Neuron (in vitro differentiated cells): Measurements from ENCODE around the gene RAB3A.
A peak's percentile ranks its signal among the peaks of the same experiment; 100 is the strongest.

Experiments used
- H2AFZ ChIP-seq: one replicate; pipeline ENCODE4 v1.6.1; 2013; ENCODE audit warnings: low read depth, mild to moderate bottlenecking, inconsistent platforms, low read length, moderate library complexity
- H3K27me3 ChIP-seq: one replicate; pipeline ENCODE4 v1.6.1; 2013; ENCODE audit warnings: low read length; ENCODE audit not compliant: insufficient read depth
- H3K36me3 ChIP-seq: one replicate; pipeline ENCODE4 v1.6.1; 2013; ENCODE audit warnings: low read length; ENCODE audit not compliant: insufficient read depth
- H3K4me1 ChIP-seq: one replicate; pipeline ENCODE4 v1.6.1; 2013; ENCODE audit warnings: low read length; ENCODE audit not compliant: insufficient read depth
- H3K4me3 ChIP-seq: 2 replicates; pipeline ENCODE4 v1.5.1; 2013; ENCODE audit warnings: mild to moderate bottlenecking, low read length, moderate library complexity
- H3K9me3 ChIP-seq: one replicate; pipeline ENCODE4 v1.6.1; 2013; ENCODE audit warnings: low read length

RAB3A gene

GRCh38 chr19:18202397-18202777 is 1.5 kb downstream of the RAB3A start:
- no peaks in the 10 kb centered on the region for H3K27me3 ChIP-seq
- no peaks in the 10 kb centered on the region for H3K9me3 ChIP-seq
- peaks cover 13% of the 10 kb centered on the region for H3K4me1 ChIP-seq
- no peak overlapping the region for H2AFZ ChIP-seq
- no peak overlapping the region for H3K4me3 ChIP-seq
- peaks cover 17% of the 10 kb centered on the region for H3K36me3 ChIP-seq

GRCh38 chr19:18198374-18198773 is 5.5 kb downstream of the RAB3A start:
- Histone ChIP-seq H3K9me3 (no peaks in the 10 kb centered on the region), H3K4me3 (no peak overlapping the region), H3K27me3 (no peaks in the 10 kb centered on the region), H3K36me3 (peaks cover 25% of the 10 kb centered on the region), H2AFZ (no peak overlapping the region), H3K4me1 (peaks cover 14% of the 10 kb centered on the region)

- no peak overlapping the region for H2AFZ ChIP-seq
- no peaks in the 10 kb centered on the region for H3K27me3 ChIP-seq
- no peaks in the 10 kb centered on the region for H3K9me3 ChIP-seq
Measured at GRCh38 chr19:18197941-18198340, 5.9 kb downstream of the RAB3A start.

GRCh38 chr19:18197306-18197705 is 6.5 kb downstream of the RAB3A start:
- H3K4me1 ChIP-seq: peaks cover 11% of the 10 kb centered on the region
- no peaks in the 10 kb centered on the region for H3K27me3 ChIP-seq
- H3K9me3 ChIP-seq: no peaks in the 10 kb centered on the region
- no peak overlapping the region for H2AFZ ChIP-seq
- no peak overlapping the region for H3K4me3 ChIP-seq
- H3K36me3 ChIP-seq: peaks cover 25% of the 10 kb centered on the region

More at GRCh38 chr19:18197941-18198340, 5.9 kb downstream of the RAB3A start:
- Histone ChIP-seq H3K36me3 (peaks cover 25% of the 10 kb centered on the region), H3K4me1 (peaks cover 10% of the 10 kb centered on the region), H3K4me3 (no peak overlapping the region)

- Histone ChIP-seq H3K4me1 (peaks cover 14% of the 10 kb centered on the region), H3K9me3 (no peaks in the 10 kb centered on the region), H2AFZ (no peak overlapping the region), H3K4me3 (no peak overlapping the region), H3K27me3 (no peaks in the 10 kb centered on the region), H3K36me3 (peaks cover 25% of the 10 kb centered on the region)
Measured at GRCh38 chr19:18196511-18196845, 7.4 kb downstream of the RAB3A start.

- H2AFZ ChIP-seq: no peak overlapping the region
- peaks cover 14% of the 10 kb centered on the region for H3K4me1 ChIP-seq
- no peaks in the 10 kb centered on the region for H3K9me3 ChIP-seq
- peaks cover 25% of the 10 kb centered on the region for H3K36me3 ChIP-seq
- H3K27me3 ChIP-seq: no peaks in the 10 kb centered on the region
- H3K4me3 ChIP-seq: peak overlapping the region; percentile 93
Measured at GRCh38 chr19:18194554-18195238, 9.1 kb downstream of the RAB3A start.

- Histone ChIP-seq H3K27me3 (no peaks in the 10 kb centered on the region), H3K36me3 (peaks cover 25% of the 10 kb centered on the region), H3K4me1 (peaks cover 14% of the 10 kb centered on the region), H3K4me3 (peak overlapping the region; percentile 93), H2AFZ (no peak overlapping the region), H3K9me3 (no peaks in the 10 kb centered on the region)
Measured at GRCh38 chr19:18194181-18194530, 9.7 kb downstream of the RAB3A start.

- H3K4me3 ChIP-seq: peak overlapping the region; percentile 93
- H3K27me3 ChIP-seq: no peaks in the 10 kb centered on the region
- peaks cover 20% of the 10 kb centered on the region for H3K36me3 ChIP-seq
- no peaks in the 10 kb centered on the region for H3K9me3 ChIP-seq
- peak overlapping the region; percentile 62 for H2AFZ ChIP-seq
- peaks cover 14% of the 10 kb centered on the region for H3K4me1 ChIP-seq
Measured at GRCh38 chr19:18193388-18194180, 10.3 kb downstream of the RAB3A start.

GRCh38 chr19:18192673-18193387 is 11.0 kb downstream of the RAB3A start, which contains the start of gene MPV17L2:
MPV17L2 (plus strand) TSS chr19:18193218; CDS start chr19:18193282, 64 bp downstream.
- peaks cover 12% of the 10 kb centered on the region for H3K36me3 ChIP-seq
- H3K4me3 ChIP-seq: peak within 1 kb of the TSS; percentile 93
- peaks cover 14% of the 10 kb centered on the region for H3K4me1 ChIP-seq
- peak within 1 kb of the TSS; percentile 65 for H2AFZ ChIP-seq
- H3K9me3 ChIP-seq: no peaks in the 10 kb centered on the region
- no peaks in the 10 kb centered on the region for H3K27me3 ChIP-seq

- peaks cover 6% of the 10 kb centered on the region for H3K36me3 ChIP-seq
- peaks cover 14% of the 10 kb centered on the region for H3K4me1 ChIP-seq
- H3K27me3 ChIP-seq: no peaks in the 10 kb centered on the region
- no peaks in the 10 kb centered on the region for H3K9me3 ChIP-seq
- H3K4me3 ChIP-seq: no peak overlapping the region
- H2AFZ ChIP-seq: no peak overlapping the region
Measured at GRCh38 chr19:18191640-18192062, 12.2 kb downstream of the RAB3A start.

GRCh38 chr19:18190278-18190677 is 13.6 kb downstream of the RAB3A start:
- H3K36me3 ChIP-seq: no peaks in the 10 kb centered on the region
- no peaks in the 10 kb centered on the region for H3K27me3 ChIP-seq
- H2AFZ ChIP-seq: no peak overlapping the region
- no peak overlapping the region for H3K4me3 ChIP-seq
- H3K4me1 ChIP-seq: peaks cover 14% of the 10 kb centered on the region
- H3K9me3 ChIP-seq: no peaks in the 10 kb centered on the region

GRCh38 chr19:18185538-18185937 is 18.3 kb downstream of the RAB3A start:
- Histone ChIP-seq H3K4me3 (no peak overlapping the region), H3K27me3 (no peaks in the 10 kb centered on the region), H3K36me3 (no peaks in the 10 kb centered on the region), H2AFZ (no peak overlapping the region), H3K4me1 (no peaks in the 10 kb centered on the region), H3K9me3 (no peaks in the 10 kb centered on the region)

GRCh38 chr19:18183529-18183928 is 20.3 kb downstream of the RAB3A start:
- Histone ChIP-seq H3K9me3 (no peaks in the 10 kb centered on the region), H2AFZ (no peak overlapping the region), H3K4me1 (no peaks in the 10 kb centered on the region), H3K4me3 (no peak overlapping the region), H3K27me3 (no peaks in the 10 kb centered on the region), H3K36me3 (no peaks in the 10 kb centered on the region)
